ENCODE results near the gene GDPD2. TPM values are rescaled to one million over a fixed set of nuclear protein-coding genes. Genes with fewer than 3 reads are reported as not detected.

The GDPD2 gene
- total RNA-seq, 4 donors from 2014 or later, result 0.21 to 0.30 TPM; not detected in 2

GRCh38 chrX:70444946-70445656 is 22.0 kb downstream of the GDPD2 start:
- TF ChIP-seq POLR2A (IDR thresholded peaks at IDR 0.05), result no peak
- no peak for TF ChIP-seq EP300 (IDR thresholded peaks at IDR 0.05)
- no peak for TF ChIP-seq CTCF (IDR thresholded peaks at IDR 0.05)
- no peaks in the 10 kb centered on the region for H3K9me3 ChIP-seq
- H3K36me3 ChIP-seq, result no peaks in the 10 kb centered on the region
- H3K4me1 ChIP-seq, result peaks cover 0 to 11% (median 0%) of the 10 kb centered on the region in 4 donors
- peak overlapping the region in 1 of 4 donors; percentile 34 for H3K4me3 ChIP-seq
- no peak for DNase-seq (ENCODE audit: low spot score in 2 of 2)
- WGBS, 2 donors, result 0 to 64% methylated on average over 1 to 40 of the region's 61 CpGs
- H3K27ac ChIP-seq, result no peak overlapping the region
- peaks cover 0 to 44% of the 10 kb centered on the region in 2 donors for H3K27me3 ChIP-seq

GRCh38 chrX:70445951-70446350 is 22.8 kb downstream of the GDPD2 start:
- 53 to 82% methylated on average over 9 of the region's 9 CpGs for WGBS, 2 donors
- Histone ChIP-seq H3K27me3 (peaks cover 0 to 39% of the 10 kb centered on the region in 2 donors), H3K27ac (no peak overlapping the region), H3K4me3 (no peak overlapping the region), H3K36me3 (no peaks in the 10 kb centered on the region), H3K9me3 (no peaks in the 10 kb centered on the region), H3K4me1 (peaks cover 0 to 11% (median 0%) of the 10 kb centered on the region in 4 donors)
- DNase-seq (ENCODE audit: low spot score in 2 of 2), result no peak
- TF ChIP-seq EP300 (IDR thresholded peaks at IDR 0.05), result no peak
- TF ChIP-seq POLR2A (IDR thresholded peaks at IDR 0.05), result no peak
- TF ChIP-seq CTCF (IDR thresholded peaks at IDR 0.05), result no peak

- H3K36me3 ChIP-seq, result no peaks in the 10 kb centered on the region
- H3K4me3 ChIP-seq, result no peak overlapping the region
- H3K4me1 ChIP-seq, result peaks cover 0 to 11% (median 0%) of the 10 kb centered on the region in 4 donors
- peaks cover 0 to 40% of the 10 kb centered on the region in 2 donors for H3K27me3 ChIP-seq
- WGBS, 2 donors, result 69 to 77% methylated on average over 5 to 13 of the region's 16 CpGs
- no peak for TF ChIP-seq EP300 (IDR thresholded peaks at IDR 0.05)
- no peak for TF ChIP-seq CTCF (IDR thresholded peaks at IDR 0.05)
- TF ChIP-seq POLR2A (IDR thresholded peaks at IDR 0.05), result no peak
- H3K9me3 ChIP-seq, result no peaks in the 10 kb centered on the region
- no peak for DNase-seq (ENCODE audit: low spot score in 2 of 2)
- no peak overlapping the region for H3K27ac ChIP-seq
Measured at GRCh38 chrX:70446380-70447350, 23.6 kb downstream of the GDPD2 start.

GRCh38 chrX:70449457-70449966 is 26.4 kb downstream of the GDPD2 start:
- no peak for DNase-seq (ENCODE audit: low spot score in 2 of 2)
- Histone ChIP-seq H3K27me3 (peaks cover 0 to 28% of the 10 kb centered on the region in 2 donors), H3K36me3 (no peaks in the 10 kb centered on the region), H3K4me1 (peaks cover 0 to 24% (median 0%) of the 10 kb centered on the region in 4 donors), H3K4me3 (no peak overlapping the region), H3K27ac (no peak overlapping the region), H3K9me3 (no peaks in the 10 kb centered on the region)
- 89 to 92% methylated on average over 14 of the region's 14 CpGs for WGBS, 2 donors
- TF ChIP-seq CTCF (IDR thresholded peaks at IDR 0.05), result no peak
- TF ChIP-seq POLR2A (IDR thresholded peaks at IDR 0.05), result no peak
- no peak for TF ChIP-seq EP300 (IDR thresholded peaks at IDR 0.05)
